PFSK-1 (cell line): ENCODE measurements around the gene PDS5B.

Source experiments
- FOXP2 ChIP-seq: optimal IDR thresholded peaks from 2 replicates; pipeline ENCODE3; 2011; ENCODE audit warnings: borderline replicate concordance, control low read depth, inconsistent platforms; ENCODE audit not compliant: insufficient read depth; ENCODE audit errors: extremely low read length, extremely low read depth
- POLR2AphosphoS5 ChIP-seq: IDR thresholded peaks from 2 replicates; pipeline ENCODE4 v1.6.1; 2012; ENCODE audit warnings: low read depth, mild to moderate bottlenecking, control low read depth, low read length, moderate library complexity
- REST ChIP-seq, 2 experiments: IDR thresholded peaks; 2 replicates each; pipeline versions ENCODE4 v1.6.1 to v1.8.0; 2011 to 2012; ENCODE audit warnings: low read depth in 2 of 2, low read length in 2 of 2, control low read depth in 1 of 2, inconsistent platforms in 1 of 2, mild to moderate bottlenecking in 1 of 2, moderate library complexity in 1 of 2; ENCODE audit not compliant: insufficient read depth in 1 of 2
- SIN3A ChIP-seq: IDR thresholded peaks from 2 replicates; pipeline ENCODE4 v1.6.1; 2012; ENCODE audit warnings: mild to moderate bottlenecking, low read length, moderate library complexity, borderline replicate concordance; ENCODE audit not compliant: insufficient read depth
- TAF1 ChIP-seq: IDR thresholded peaks from 2 replicates; pipeline ENCODE4 v1.6.1; 2012; ENCODE audit warnings: low read length, control low read depth, borderline replicate concordance; ENCODE audit not compliant: insufficient read depth

The PDS5B gene

DNA sequence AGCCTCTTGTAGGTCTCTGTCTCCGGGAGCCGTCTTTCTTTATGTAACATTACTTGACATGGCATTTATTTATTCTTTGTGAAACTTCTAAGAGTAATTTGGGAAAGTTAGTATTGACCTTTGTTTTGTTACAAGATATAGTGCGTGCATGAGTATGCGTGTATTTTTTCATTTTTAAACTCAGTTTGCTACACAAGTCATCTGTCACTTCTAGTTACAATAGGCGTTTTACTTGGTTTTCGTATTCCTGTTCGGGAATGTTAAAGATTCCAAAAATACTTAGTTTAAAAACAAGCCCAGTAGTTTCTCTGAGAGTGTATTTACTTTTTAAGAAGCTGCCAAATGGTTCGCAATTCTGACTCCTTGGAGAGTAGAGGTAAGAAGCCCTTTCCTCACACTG lies 3.2 kb downstream of the PDS5B start:
- no peak for TF ChIP-seq TAF1
- no peak for TF ChIP-seq SIN3A
- TF ChIP-seq FOXP2 = no peak
- no peak for TF ChIP-seq POLR2AphosphoS5
- TF ChIP-seq REST (IDR thresholded peaks at IDR 0.05; ENCODE audit: insufficient read depth in 1 of 2, low read depth in 2 of 2, low read length in 2 of 2) = no peak

- TF ChIP-seq REST (IDR thresholded peaks at IDR 0.05; ENCODE audit: insufficient read depth in 1 of 2, low read depth in 2 of 2, low read length in 2 of 2) = no peak
- no peak for TF ChIP-seq TAF1
- no peak for TF ChIP-seq SIN3A
- TF ChIP-seq POLR2AphosphoS5 = no peak
- TF ChIP-seq FOXP2 = no peak
Measured at GRCh38 chr13:32590266-32590665, 4.0 kb downstream of the PDS5B start.

- TF ChIP-seq SIN3A (no peak), TAF1 (no peak), POLR2AphosphoS5 (no peak), REST (IDR thresholded peaks at IDR 0.05; ENCODE audit: insufficient read depth in 1 of 2, low read depth in 2 of 2, low read length in 2 of 2) (no peak), FOXP2 (no peak)
Measured at GRCh38 chr13:32592082-32592481, 5.8 kb downstream of the PDS5B start.

DNA sequence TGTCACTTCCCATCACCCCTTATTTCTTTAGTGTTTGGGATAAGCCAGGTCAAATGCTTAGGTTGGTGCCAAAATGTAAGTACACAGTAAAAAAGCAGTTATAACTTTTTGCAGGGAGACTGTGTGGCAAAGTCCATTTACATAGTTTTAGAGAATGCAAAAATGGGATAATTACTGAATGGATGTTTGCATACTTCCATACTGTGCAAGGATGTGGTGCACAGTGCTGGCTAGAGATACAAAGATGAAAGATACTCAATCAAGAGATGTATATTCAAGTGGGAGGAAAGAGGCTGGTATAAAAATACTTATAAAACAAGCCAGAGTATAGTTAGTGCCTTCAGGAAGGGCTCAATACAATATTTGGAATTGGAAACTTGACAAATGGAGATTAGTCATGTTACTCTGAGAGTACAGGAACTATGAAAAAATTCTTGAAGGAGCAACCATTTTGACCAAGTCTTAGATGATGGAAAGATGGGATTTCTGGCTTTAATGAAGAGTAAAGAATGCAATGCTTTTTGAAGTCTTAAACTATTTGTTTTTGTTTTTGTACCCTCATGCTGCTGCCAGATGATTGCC lies 8.0 kb downstream of the PDS5B start:
- TF ChIP-seq REST (IDR thresholded peaks at IDR 0.05; ENCODE audit: insufficient read depth in 1 of 2, low read depth in 2 of 2, low read length in 2 of 2) = no peak
- no peak for TF ChIP-seq TAF1
- TF ChIP-seq SIN3A = no peak
- no peak for TF ChIP-seq POLR2AphosphoS5
- no peak for TF ChIP-seq FOXP2
